Kidney (tissue), 14 donors: ENCODE measurements around the gene MYCN. TPM values are rescaled to one million over a fixed set of nuclear protein-coding genes. Genes with fewer than 3 reads are reported as not detected.
"Not testable (repeated sequence)": the region's sequence is repeated elsewhere in the genome, so short reads cannot be mapped to it uniquely, and the experiment has no call there.

Experiments
- DNase-seq, 5 donors: peaks; one replicate each; pipeline ENCODE4 v3.0.0-alpha.2; 2013 to 2020
- FAIRE-seq: peaks from 2 replicates; lab custom pipeline; 2012; peaks lifted over from hg19 to GRCh38; lab: Jason Lieb, UNC
- H3K27ac ChIP-seq, 2 donors: one replicate each; pipeline ENCODE4 v1.7.0; 2013; ENCODE audit warnings: low read depth in 2 of 2, low read length in 2 of 2, inconsistent platforms in 1 of 2
- H3K27me3 ChIP-seq: one replicate; pipeline ENCODE4 v1.7.1; 2013; ENCODE audit warnings: low read length, inconsistent platforms; ENCODE audit not compliant: control insufficient read depth, insufficient read depth
- H3K36me3 ChIP-seq, 3 donors: one replicate each; pipeline versions ENCODE4 v1.7.0 to v1.7.1; 2013; ENCODE audit warnings: low read length in 3 of 3, control low read depth in 1 of 3, inconsistent platforms in 1 of 3; ENCODE audit not compliant: insufficient read depth in 3 of 3, control insufficient read depth in 2 of 3
- H3K4me1 ChIP-seq, 3 donors: one replicate each; pipeline versions ENCODE4 v1.7.0 to v1.7.1; 2013; ENCODE audit warnings: low read length in 3 of 3, inconsistent platforms in 1 of 3, low read depth in 1 of 3; ENCODE audit not compliant: control insufficient read depth in 2 of 3, insufficient read depth in 2 of 3
- H3K4me3 ChIP-seq, 3 donors: one replicate each; pipeline versions ENCODE4 v1.7.0 to v1.8.1; 2013; ENCODE audit warnings: low read length in 3 of 3, control low read depth in 1 of 3, inconsistent platforms in 1 of 3
- H3K9ac ChIP-seq, 3 donors: one replicate each; pipeline versions ENCODE4 v1.7.0 to v1.7.1; 2013; ENCODE audit warnings: low read length in 3 of 3, control low read depth in 1 of 3, inconsistent platforms in 1 of 3
- H3K9me3 ChIP-seq, 3 donors: one replicate each; pipeline versions ENCODE4 v1.7.0 to v1.7.1; 2013; ENCODE audit warnings: low read length in 3 of 3, control low read depth in 1 of 3, inconsistent platforms in 1 of 3; ENCODE audit not compliant: control insufficient read depth in 2 of 3, insufficient read depth in 1 of 3
- intact Hi-C: fragments of 100-400 bp; cut with DNase I; formaldehyde crosslinking; loops from one replicate; pipeline ENCODE4 v1.11.1; 2022
- polyA plus RNA-seq: library from polyadenylated mRNA; stranded (reverse); fragments of 350-450 nt; fragmentation: Illumina TruSeq; extraction: RNeasy Lipid Tissue Mini Kit (QIAGEN cat#74804); gene quantifications from one replicate; pipeline ENCODE4 v1.2.3, GENCODE V29; 2014; ENCODE audit warnings: low read depth, low replicate concordance; ENCODE audit not compliant: insufficient read depth
- total RNA-seq: library from RNA; stranded (reverse); fragmentation: NEBNext Ultra II Directional; extraction: Animal tissue kit (Norgen Biotek cat#: 25700); gene quantifications from one replicate; pipeline ENCODE4 v1.2.1, GENCODE V29; 2021
- TF ChIP-seq, protein P1 (sequence below): IDR thresholded peaks from 3 replicates; pipeline ENCODE4 v1.5.1; 2012; ENCODE audit warnings: mild to moderate bottlenecking, moderate library complexity, borderline replicate concordance; ENCODE audit not compliant: insufficient read depth; ENCODE audit errors: extremely low read depth
- donor health status: control.
- donor health status: control.
- donor health status: control.
- donor health status: control.
- donor health status: control.
- donor health status: DM: yes; HTN: yes; CAD: no.
- donor health status: Normal renal cell carcinoma (clear cell type).

Gene MYCN
- total and polyA plus RNA-seq, 2 donors from 2014 or later = 1.7 to 2.2 TPM

DNA sequence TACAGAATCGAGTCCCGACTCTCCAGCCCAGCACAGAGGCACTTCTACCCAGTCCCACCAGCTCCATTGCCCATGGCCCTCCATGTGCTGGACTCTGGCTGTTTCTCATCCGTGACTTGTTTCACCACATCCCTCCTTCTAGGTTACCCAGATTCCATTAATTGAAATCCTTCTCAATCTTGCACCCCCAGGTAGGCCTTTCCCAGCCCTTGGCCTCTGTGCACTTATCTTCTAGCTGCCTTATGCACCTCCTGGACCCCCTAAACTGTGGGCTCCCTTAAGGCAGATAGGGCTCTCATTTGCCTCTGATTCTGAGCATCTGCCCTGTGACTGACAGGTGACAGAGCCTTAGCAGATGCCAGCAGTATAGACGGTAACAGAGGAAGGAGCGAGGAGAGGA, 9.2 kb downstream of the MYCN start:
- no peak for DNase-seq
- H3K4me1 ChIP-seq = no peaks in the 10 kb centered on the region
- no peaks in the 10 kb centered on the region for H3K9me3 ChIP-seq
- TF ChIP-seq, protein P1, sequence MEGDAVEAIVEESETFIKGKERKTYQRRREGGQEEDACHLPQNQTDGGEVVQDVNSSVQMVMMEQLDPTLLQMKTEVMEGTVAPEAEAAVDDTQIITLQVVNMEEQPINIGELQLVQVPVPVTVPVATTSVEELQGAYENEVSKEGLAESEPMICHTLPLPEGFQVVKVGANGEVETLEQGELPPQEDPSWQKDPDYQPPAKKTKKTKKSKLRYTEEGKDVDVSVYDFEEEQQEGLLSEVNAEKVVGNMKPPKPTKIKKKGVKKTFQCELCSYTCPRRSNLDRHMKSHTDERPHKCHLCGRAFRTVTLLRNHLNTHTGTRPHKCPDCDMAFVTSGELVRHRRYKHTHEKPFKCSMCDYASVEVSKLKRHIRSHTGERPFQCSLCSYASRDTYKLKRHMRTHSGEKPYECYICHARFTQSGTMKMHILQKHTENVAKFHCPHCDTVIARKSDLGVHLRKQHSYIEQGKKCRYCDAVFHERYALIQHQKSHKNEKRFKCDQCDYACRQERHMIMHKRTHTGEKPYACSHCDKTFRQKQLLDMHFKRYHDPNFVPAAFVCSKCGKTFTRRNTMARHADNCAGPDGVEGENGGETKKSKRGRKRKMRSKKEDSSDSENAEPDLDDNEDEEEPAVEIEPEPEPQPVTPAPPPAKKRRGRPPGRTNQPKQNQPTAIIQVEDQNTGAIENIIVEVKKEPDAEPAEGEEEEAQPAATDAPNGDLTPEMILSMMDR = no peak
- FAIRE-seq = no peak
- no peaks in the 10 kb centered on the region for H3K27me3 ChIP-seq
- H3K4me3 ChIP-seq = no peak overlapping the region
- H3K36me3 ChIP-seq = peaks cover 0 to 7% (median 5%) of the 10 kb centered on the region in 3 donors
- H3K27ac ChIP-seq = no peak overlapping the region
- H3K9ac ChIP-seq = no peak overlapping the region
- intact Hi-C loops = no loop called here

DNA sequence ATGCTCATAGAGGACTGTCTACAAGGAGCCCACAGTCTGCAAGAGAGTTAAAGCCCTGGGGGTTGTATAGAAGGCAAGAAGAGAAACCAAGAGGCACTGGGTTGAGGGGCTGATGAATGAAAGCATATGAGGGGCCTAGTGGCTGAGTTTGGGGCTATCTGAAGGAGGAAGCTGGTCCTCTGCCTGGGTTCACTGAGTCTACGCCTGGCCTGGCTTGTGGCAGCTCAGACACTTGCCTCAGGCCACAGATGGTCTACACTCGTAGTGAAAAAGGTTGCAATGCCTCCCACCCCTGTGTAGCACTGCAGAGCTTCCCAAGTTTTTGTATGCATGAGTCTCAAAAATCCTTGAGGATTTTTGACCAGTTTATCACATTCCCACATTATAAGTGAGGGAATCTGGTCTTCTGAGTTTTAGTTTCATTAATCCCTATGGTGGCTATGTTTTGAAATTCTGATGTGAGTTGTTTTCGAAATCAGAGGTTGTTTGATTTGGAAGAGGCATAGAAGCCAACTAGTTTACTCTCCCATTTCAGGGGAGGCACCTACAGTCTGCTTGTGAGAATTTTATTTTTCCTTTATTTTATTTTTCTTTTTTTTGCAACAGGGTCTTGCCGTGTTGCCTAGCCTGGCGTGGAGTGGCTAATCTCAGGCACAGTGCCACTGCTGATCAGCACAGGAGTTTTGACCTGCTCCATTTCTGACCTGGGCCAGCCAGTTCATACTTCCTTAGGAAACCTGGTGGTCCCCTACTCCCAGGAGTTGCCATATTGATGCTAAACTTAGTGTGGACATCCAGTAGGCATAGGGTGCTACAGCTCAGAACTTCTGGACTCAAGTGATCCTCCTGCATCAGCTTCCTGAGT, 10.0 kb downstream of the MYCN start:
- intact Hi-C loops = no loop called here
- peaks cover 0 to 7% (median 5%) of the 10 kb centered on the region in 3 donors for H3K36me3 ChIP-seq
- no peaks in the 10 kb centered on the region for H3K4me1 ChIP-seq
- no peaks in the 10 kb centered on the region for H3K27me3 ChIP-seq
- DNase-seq (no peak), FAIRE-seq (no peak)
- no peak overlapping the region for H3K4me3 ChIP-seq
- no peak overlapping the region for H3K9ac ChIP-seq
- TF ChIP-seq, protein P1 = no peak
- H3K9me3 ChIP-seq = no peaks in the 10 kb centered on the region
- no peak overlapping the region for H3K27ac ChIP-seq

- FAIRE-seq, H3K9ac ChIP-seq, intact Hi-C loops: not testable (repeated sequence)
These were observed 11.6 kb downstream of the MYCN start for GRCh38 chr2:15951936-15952335.

DNA sequence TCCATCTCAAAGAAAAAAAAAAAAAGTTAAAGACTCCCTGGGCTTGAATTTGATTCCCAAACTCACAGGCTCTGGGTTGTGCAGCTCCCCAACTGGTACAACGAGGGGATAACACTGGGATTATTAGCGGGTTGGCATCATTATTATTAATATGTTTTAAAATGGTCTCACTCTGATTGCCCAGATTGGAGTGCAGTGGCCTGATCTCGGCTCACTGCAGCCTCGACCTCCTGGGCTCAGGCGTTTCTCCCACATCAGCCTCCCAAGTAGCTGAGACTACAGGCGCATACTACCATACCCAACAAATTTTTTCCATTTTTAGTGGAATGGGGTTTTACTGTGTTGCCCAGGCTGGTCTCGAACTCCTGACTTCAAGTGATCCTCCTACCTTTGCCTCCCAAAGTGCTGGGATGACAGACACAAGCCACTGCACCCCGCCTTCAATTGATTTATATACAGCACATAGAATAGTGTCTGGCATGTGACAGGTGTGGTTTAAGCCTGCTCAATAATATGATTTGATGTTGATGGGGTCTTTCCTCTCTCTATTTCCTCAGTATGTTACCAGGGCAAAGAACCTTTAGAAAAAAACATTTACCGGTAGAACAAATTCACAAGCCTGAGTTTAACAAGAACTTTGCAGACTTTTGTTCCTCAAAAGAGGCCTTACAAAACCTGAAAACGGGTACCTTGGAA, 12.2 kb downstream of the MYCN start:
- TF ChIP-seq, protein P1 = no peak
- H3K27me3 ChIP-seq = no peaks in the 10 kb centered on the region
- H3K27ac ChIP-seq = no peak overlapping the region
- H3K4me1 ChIP-seq = no peaks in the 10 kb centered on the region
- H3K36me3 ChIP-seq = no peaks in the 10 kb centered on the region
- intact Hi-C loops = no loop called here
- H3K4me3 ChIP-seq = no peak overlapping the region
- no peaks in the 10 kb centered on the region for H3K9me3 ChIP-seq
- DNase-seq (no peak), FAIRE-seq (no peak)
- no peak overlapping the region for H3K9ac ChIP-seq

More at GRCh38 chr2:15951936-15952335, 11.6 kb downstream of the MYCN start:
- not testable (repeated sequence) for H3K27ac ChIP-seq, H3K36me3 ChIP-seq, H3K9me3 ChIP-seq, H3K27me3 ChIP-seq, H3K4me3 ChIP-seq, H3K4me1 ChIP-seq, DNase-seq
